ENCODE measurements around the gene LRP1B.
"Not testable (repeated sequence)": the region's sequence is repeated elsewhere in the genome, so short reads cannot be mapped to it uniquely, and the experiment has no call there.

LRP1B gene

GRCh38 chr2:140658760-140659692 is 1471.8 kb downstream of the LRP1B start:
- DNase-seq (ENCODE audit: low spot score) = no peak
- TF ChIP-seq, protein P1, sequence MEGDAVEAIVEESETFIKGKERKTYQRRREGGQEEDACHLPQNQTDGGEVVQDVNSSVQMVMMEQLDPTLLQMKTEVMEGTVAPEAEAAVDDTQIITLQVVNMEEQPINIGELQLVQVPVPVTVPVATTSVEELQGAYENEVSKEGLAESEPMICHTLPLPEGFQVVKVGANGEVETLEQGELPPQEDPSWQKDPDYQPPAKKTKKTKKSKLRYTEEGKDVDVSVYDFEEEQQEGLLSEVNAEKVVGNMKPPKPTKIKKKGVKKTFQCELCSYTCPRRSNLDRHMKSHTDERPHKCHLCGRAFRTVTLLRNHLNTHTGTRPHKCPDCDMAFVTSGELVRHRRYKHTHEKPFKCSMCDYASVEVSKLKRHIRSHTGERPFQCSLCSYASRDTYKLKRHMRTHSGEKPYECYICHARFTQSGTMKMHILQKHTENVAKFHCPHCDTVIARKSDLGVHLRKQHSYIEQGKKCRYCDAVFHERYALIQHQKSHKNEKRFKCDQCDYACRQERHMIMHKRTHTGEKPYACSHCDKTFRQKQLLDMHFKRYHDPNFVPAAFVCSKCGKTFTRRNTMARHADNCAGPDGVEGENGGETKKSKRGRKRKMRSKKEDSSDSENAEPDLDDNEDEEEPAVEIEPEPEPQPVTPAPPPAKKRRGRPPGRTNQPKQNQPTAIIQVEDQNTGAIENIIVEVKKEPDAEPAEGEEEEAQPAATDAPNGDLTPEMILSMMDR (IDR thresholded peaks at IDR 0.05; ENCODE audit: extremely low read depth, missing control alignments) = no peak

DNA sequence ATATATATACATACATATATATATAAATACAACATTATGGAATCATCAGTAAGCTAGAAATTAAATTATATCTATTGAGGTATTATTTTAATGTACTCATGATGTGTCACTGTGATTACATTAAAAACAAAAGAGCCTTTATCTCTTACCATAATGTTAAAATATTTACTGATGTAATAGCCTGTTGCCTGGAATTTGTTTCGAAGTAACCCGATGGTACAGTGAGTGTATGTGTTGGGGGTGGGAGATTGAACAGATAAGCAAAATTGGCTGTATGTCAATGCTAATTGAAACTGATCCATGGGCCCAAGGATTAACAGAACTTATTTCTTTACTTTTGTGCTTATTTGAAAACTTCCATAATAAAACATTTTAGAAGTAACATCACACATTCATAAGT is 1473.2 kb downstream of the LRP1B start:
- TF ChIP-seq, protein P1 (IDR thresholded peaks at IDR 0.05; ENCODE audit: extremely low read depth, missing control alignments) = no peak
- DNase-seq (ENCODE audit: low spot score) = no peak

GRCh38 chr2:140654565-140654964 is 1476.3 kb downstream of the LRP1B start:
- TF ChIP-seq, protein P1 (IDR thresholded peaks at IDR 0.05; ENCODE audit: extremely low read depth, missing control alignments) = no peak
- no peak for DNase-seq (ENCODE audit: low spot score)

DNA sequence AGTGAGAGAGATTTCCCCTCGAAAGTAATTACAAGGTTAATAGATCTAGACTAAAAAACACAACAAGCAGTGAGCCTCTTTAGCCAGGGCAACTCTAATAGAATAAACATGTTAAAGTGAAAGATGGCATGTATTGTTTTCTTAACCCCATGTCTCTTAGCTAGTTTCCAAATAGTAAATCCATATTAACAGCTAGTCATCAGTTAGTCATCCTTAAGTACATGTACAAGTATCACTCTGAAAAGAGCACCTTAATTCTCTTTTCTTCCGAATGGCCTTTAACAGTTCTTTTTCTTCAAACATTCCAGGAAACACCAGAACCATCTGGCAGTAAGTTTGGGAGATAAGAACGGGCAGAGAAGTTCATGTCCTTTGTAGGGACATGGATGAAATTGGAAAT is 1480.0 kb downstream of the LRP1B start:
- TF ChIP-seq, protein P1 (IDR thresholded peaks at IDR 0.05; ENCODE audit: extremely low read depth, missing control alignments) = no peak
- no peak for DNase-seq (ENCODE audit: low spot score)

- DNase-seq (ENCODE audit: low spot score) = not testable (repeated sequence)
Observed at GRCh38 chr2:140650134-140650533, 1480.7 kb downstream of the LRP1B start.

GRCh38 chr2:140648393-140648792 is 1482.4 kb downstream of the LRP1B start:
- TF ChIP-seq, protein P1 (IDR thresholded peaks at IDR 0.05; ENCODE audit: extremely low read depth, missing control alignments) = no peak
- no peak for DNase-seq (ENCODE audit: low spot score)

DNA sequence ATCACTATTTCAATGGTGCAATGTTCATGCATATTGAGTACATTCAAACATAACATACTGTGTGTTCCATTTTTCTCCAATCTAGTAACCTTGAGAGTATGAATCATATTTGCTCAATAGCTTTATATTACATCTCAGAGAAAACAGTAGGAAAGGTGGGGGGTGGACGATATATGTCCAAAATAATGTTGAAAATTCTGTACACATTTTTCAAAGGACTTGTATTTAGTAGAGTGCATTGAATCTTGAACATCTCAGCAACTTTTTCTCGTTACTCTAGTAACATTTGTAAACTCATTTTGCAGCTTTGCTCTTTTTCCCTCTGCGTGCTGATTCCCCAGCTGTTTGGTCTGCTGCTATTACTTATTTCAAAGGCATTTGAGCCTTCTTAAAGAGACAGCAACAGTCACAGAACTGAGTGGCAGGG is 1487.0 kb downstream of the LRP1B start:
- TF ChIP-seq, protein P1 (IDR thresholded peaks at IDR 0.05; ENCODE audit: extremely low read depth, missing control alignments) = no peak

GRCh38 chr2:140641163-140641562 is 1489.7 kb downstream of the LRP1B start:
- TF ChIP-seq, protein P1 (IDR thresholded peaks at IDR 0.05; ENCODE audit: extremely low read depth, missing control alignments) = no peak
- no peak for DNase-seq (ENCODE audit: low spot score)

More for the DNA sequence above, 1487.0 kb downstream of the LRP1B start:
- no peak for DNase-seq (ENCODE audit: low spot score)

All from GM20000 (cell line).